Smooth muscle cell (in vitro differentiated cells): Measurements from ENCODE around the gene TRERF1. TPM values are rescaled to one million over a fixed set of nuclear protein-coding genes. Genes with fewer than 3 reads are reported as not detected.

Source experiments
- DNase-seq: peaks from one replicate; lab custom pipeline; 2025; ENCODE audit not compliant: unreplicated experiment; lab: John Stamatoyannopoulos, UW
- H2AFZ ChIP-seq: fragments of 200-600 bp; sonication (generic); 2 replicates; pipeline ENCODE4 v1.6.0; 2016; ENCODE audit warnings: antibody characterized with exemption, low read depth, mild to moderate bottlenecking
- H3F3A ChIP-seq: fragments of 200-600 bp; sonication (generic); 2 replicates; pipeline ENCODE4 v1.6.0; 2017; ENCODE audit warnings: antibody characterized with exemption, low read depth
- H3K27ac ChIP-seq: fragments of 200-600 bp; sonication (generic); 2 replicates; pipeline ENCODE4 v1.5.1; 2016; ENCODE audit warnings: low read depth, mild to moderate bottlenecking
- H3K27me3 ChIP-seq: fragments of 200-600 bp; sonication (generic); 2 replicates; pipeline ENCODE4 v1.6.1; 2016; ENCODE audit warnings: low read depth, mild to moderate bottlenecking
- H3K36me3 ChIP-seq: fragments of 200-600 bp; sonication (generic); 2 replicates; pipeline ENCODE4 v1.5.1; 2016; ENCODE audit warnings: low read depth
- H3K4me1 ChIP-seq: fragments of 200-600 bp; sonication (generic); 2 replicates; pipeline ENCODE4 v1.5.1; 2016; ENCODE audit warnings: low read depth
- H3K4me2 ChIP-seq: fragments of 200-600 bp; sonication (generic); 2 replicates; pipeline ENCODE4 v1.6.0; 2016; ENCODE audit warnings: mild to moderate bottlenecking
- H3K4me3 ChIP-seq: fragments of 200-600 bp; sonication (generic); 2 replicates; pipeline ENCODE4 v1.5.1; 2016; ENCODE audit warnings: mild to moderate bottlenecking
- H3K79me2 ChIP-seq: fragments of 200-600 bp; sonication (generic); 2 replicates; pipeline ENCODE4 v1.6.0; 2016; ENCODE audit warnings: low read depth, mild to moderate bottlenecking
- H3K9ac ChIP-seq: fragments of 200-600 bp; sonication (generic); 2 replicates; pipeline ENCODE4 v1.6.0; 2016; ENCODE audit warnings: low read depth
- H3K9me3 ChIP-seq: fragments of 200-600 bp; sonication (generic); replicated peaks from 2 replicates; pipeline ENCODE4 v1.5.1; 2016; ENCODE audit warnings: low read depth
- H4K20me1 ChIP-seq: fragments of 200-600 bp; sonication (generic); 2 replicates; pipeline ENCODE4 v1.6.0; 2016; ENCODE audit warnings: low read depth
- CTCF ChIP-seq: fragments of 200-600 bp; sonication (generic); IDR thresholded peaks from 2 replicates; pipeline ENCODE4 v1.5.1; 2017; ENCODE audit warnings: borderline replicate concordance, mild to moderate bottlenecking, antibody characterized with exemption; ENCODE audit not compliant: insufficient read depth, poor library complexity, severe bottlenecking
- WGBS: methylation state at CpG from one replicate; pipeline ENCODE4 v1.1.7; 2016; ENCODE audit warnings: low lambda C conversion rate; 5-methylcytosine and 5-hydroxymethylcytosine counted together
- polyA plus RNA-seq: library from polyadenylated mRNA; unstranded; fragments of >200 nt; fragmentation: Nextera tagmentation; extraction: Ambion mirVana; gene quantifications from 2 replicates; pipeline ENCODE4 v1.2.1, GENCODE V29; 2016
- total RNA-seq: library from RNA; depleted of rRNA; stranded (reverse); fragments of >200 nt; gene quantifications from 2 replicates; pipeline ENCODE4 v1.2.3, GENCODE V29; 2014

TRERF1 gene
- total and polyA plus RNA-seq, 2 experiments from 2014 or later, result 3.5 to 5.3 TPM

- Histone ChIP-seq H3K27me3 (no peaks in the 10 kb centered on the region), H3K79me2 (no peaks in the 10 kb centered on the region), H3K9me3 (no peaks in the 10 kb centered on the region), H3K4me2 (no peak overlapping the region), H4K20me1 (no peaks in the 10 kb centered on the region), H3K4me1 (no peaks in the 10 kb centered on the region), H2AFZ (no peak overlapping the region), H3K4me3 (no peak overlapping the region), H3K27ac (no peak overlapping the region), H3K36me3 (no peaks in the 10 kb centered on the region), H3F3A (no peaks in the 10 kb centered on the region), H3K9ac (no peak overlapping the region)
- WGBS, result 89% methylated on average over 24 of the region's 24 CpGs
- no peak for TF ChIP-seq CTCF
- no peak for DNase-seq
Observed at GRCh38 chr6:42279966-42280629, 171.6 kb downstream of the TRERF1 start.

GRCh38 chr6:42279144-42279781 lies 172.5 kb downstream of the TRERF1 start:
- Histone ChIP-seq H2AFZ (no peak overlapping the region), H3F3A (no peaks in the 10 kb centered on the region), H3K4me1 (no peaks in the 10 kb centered on the region), H3K79me2 (no peaks in the 10 kb centered on the region), H4K20me1 (no peaks in the 10 kb centered on the region), H3K9ac (no peak overlapping the region), H3K36me3 (no peaks in the 10 kb centered on the region), H3K9me3 (no peaks in the 10 kb centered on the region), H3K4me2 (no peak overlapping the region), H3K4me3 (no peak overlapping the region), H3K27me3 (no peaks in the 10 kb centered on the region), H3K27ac (no peak overlapping the region)
- WGBS, result 98% methylated on average over 9 of the region's 9 CpGs
- no peak for DNase-seq
- no peak for TF ChIP-seq CTCF

- H3K79me2 ChIP-seq, result no peaks in the 10 kb centered on the region
- no peaks in the 10 kb centered on the region for H3K36me3 ChIP-seq
- H3K9me3 ChIP-seq, result no peaks in the 10 kb centered on the region
- H3K4me3 ChIP-seq, result no peak overlapping the region
- no peaks in the 10 kb centered on the region for H3F3A ChIP-seq
- TF ChIP-seq CTCF, result no peak
- no peak overlapping the region for H3K9ac ChIP-seq
- H3K4me1 ChIP-seq, result no peaks in the 10 kb centered on the region
- no peaks in the 10 kb centered on the region for H3K27me3 ChIP-seq
- H4K20me1 ChIP-seq, result no peaks in the 10 kb centered on the region
- H2AFZ ChIP-seq, result no peak overlapping the region
- DNase-seq, result no peak
- H3K4me2 ChIP-seq, result no peak overlapping the region
- no peak overlapping the region for H3K27ac ChIP-seq
- WGBS, result 91% methylated on average over 7 of the region's 7 CpGs
Observed at GRCh38 chr6:42278131-42278853, 173.4 kb downstream of the TRERF1 start.
